AG04450 (cell line): ENCODE measurements around the gene DVL3. TPM values are rescaled to one million over a fixed set of nuclear protein-coding genes. Genes with fewer than 3 reads are reported as not detected.

Experiments used
- CTCF ChIA-PET: fragments of 300-600, 350-600 bp; formaldehyde crosslinking; extraction: SDS; loops from one replicate; lab custom pipeline; 2022; ENCODE audit warnings: antibody characterized with exemption, inconsistent platforms; lab: Charles Lee
- POLR2A ChIA-PET: fragments of 350-600 bp; formaldehyde crosslinking; extraction: SDS; loops from one replicate; lab custom pipeline; 2021; ENCODE audit warnings: antibody characterized with exemption, inconsistent platforms; lab: Yijun Ruan, JAX
- DNase-seq: peaks from one replicate; pipeline ENCODE4 v3.0.0-alpha.2; 2011; ENCODE audit warnings: low read depth, low spot score
- H3K27ac ChIP-seq: one replicate; pipeline ENCODE4 v1.5.1; 2012; ENCODE audit warnings: low read depth, low read length, control low read depth
- H3K27me3 ChIP-seq: one replicate; pipeline ENCODE4 v1.6.0; 2012; ENCODE audit warnings: low read length; ENCODE audit not compliant: control insufficient read depth, insufficient read depth
- H3K4me3 ChIP-seq: 2 replicates; pipeline ENCODE4 v1.5.1; 2011; ENCODE audit warnings: mild to moderate bottlenecking, low read depth, low read length, control low read depth
- H3K9me3 ChIP-seq: 2 replicates; pipeline ENCODE4 v1.5.1; 2012; ENCODE audit warnings: low read length; ENCODE audit not compliant: control insufficient read depth, insufficient read depth
- polyA plus RNA-seq: library from polyadenylated mRNA; depleted of rRNA; stranded (reverse); fragments of >200 nt; gene quantifications from 2 replicates; pipeline ENCODE4 v1.2.3, GENCODE V29; 2011
- TF ChIP-seq, protein P1 (sequence below): IDR thresholded peaks from 2 replicates; pipeline ENCODE4 v1.5.1; 2011; ENCODE audit warnings: low read depth, low read length, control low read depth, inconsistent platforms

Gene DVL3
- polyA plus RNA-seq, 1 experiment, result 29.7 TPM

DNA sequence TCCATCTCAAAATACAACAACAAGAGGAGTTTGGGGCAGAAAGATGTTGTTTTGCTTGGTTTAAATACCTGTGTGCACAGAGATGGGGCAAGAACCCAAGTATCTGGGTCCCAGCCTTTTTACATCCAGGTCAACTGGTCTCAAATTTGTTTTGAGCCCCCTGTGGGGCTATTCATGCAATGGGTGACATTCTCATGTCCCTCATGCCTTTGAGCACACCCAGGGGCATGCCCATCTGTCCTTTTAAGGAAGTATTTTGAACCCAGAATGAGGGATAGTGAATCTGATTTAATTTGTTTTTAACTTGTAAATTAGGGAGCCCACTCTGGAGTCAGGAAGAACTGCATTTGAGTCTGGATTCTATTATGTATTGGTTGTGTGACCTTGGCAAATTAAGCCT is 45.6 kb downstream of the DVL3 start:
- DNase-seq, result no peak
- POLR2A ChIA-PET, result no interaction called here

DNA sequence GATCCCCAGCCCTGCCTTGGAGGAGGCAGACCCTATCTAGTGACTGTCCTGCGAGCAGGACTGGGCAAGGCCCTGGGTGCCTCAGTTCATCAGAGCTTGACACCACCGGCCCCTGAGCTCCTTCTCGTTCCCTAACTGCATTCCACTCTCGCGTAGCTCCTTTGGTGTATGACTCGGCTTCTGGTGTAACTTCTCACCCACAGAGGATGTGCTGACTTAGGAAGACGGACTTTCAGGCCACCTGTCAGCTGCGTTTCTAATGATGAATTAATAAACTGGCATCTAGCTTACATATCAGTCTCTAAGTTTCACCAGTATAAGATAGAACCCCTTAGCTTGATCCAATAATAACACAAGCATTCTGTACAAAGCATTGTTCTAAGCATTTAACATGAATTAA is 48.3 kb downstream of the DVL3 start:
- Histone ChIP-seq H3K27me3 (peaks cover 10% of the 10 kb centered on the region), H3K4me3 (no peak overlapping the region), H3K9me3 (no peaks in the 10 kb centered on the region), H3K27ac (no peak overlapping the region)
- ChIA-PET POLR2A (no interaction called here), CTCF (interaction anchor here (2.0 kb wide), 1 partner anchor 25 kb away, joined by 7 read pairs; no protein-coding TSS in a partner anchor)
- TF ChIP-seq, protein P1, sequence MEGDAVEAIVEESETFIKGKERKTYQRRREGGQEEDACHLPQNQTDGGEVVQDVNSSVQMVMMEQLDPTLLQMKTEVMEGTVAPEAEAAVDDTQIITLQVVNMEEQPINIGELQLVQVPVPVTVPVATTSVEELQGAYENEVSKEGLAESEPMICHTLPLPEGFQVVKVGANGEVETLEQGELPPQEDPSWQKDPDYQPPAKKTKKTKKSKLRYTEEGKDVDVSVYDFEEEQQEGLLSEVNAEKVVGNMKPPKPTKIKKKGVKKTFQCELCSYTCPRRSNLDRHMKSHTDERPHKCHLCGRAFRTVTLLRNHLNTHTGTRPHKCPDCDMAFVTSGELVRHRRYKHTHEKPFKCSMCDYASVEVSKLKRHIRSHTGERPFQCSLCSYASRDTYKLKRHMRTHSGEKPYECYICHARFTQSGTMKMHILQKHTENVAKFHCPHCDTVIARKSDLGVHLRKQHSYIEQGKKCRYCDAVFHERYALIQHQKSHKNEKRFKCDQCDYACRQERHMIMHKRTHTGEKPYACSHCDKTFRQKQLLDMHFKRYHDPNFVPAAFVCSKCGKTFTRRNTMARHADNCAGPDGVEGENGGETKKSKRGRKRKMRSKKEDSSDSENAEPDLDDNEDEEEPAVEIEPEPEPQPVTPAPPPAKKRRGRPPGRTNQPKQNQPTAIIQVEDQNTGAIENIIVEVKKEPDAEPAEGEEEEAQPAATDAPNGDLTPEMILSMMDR, result no peak
- DNase-seq, result no peak

More for the DNA sequence above, 45.6 kb downstream of the DVL3 start:
- CTCF ChIA-PET, result no interaction called here
- Histone ChIP-seq H3K27ac (no peak overlapping the region), H3K9me3 (no peaks in the 10 kb centered on the region), H3K4me3 (no peak overlapping the region), H3K27me3 (peaks cover 2% of the 10 kb centered on the region)
- TF ChIP-seq, protein P1, result no peak

DNA sequence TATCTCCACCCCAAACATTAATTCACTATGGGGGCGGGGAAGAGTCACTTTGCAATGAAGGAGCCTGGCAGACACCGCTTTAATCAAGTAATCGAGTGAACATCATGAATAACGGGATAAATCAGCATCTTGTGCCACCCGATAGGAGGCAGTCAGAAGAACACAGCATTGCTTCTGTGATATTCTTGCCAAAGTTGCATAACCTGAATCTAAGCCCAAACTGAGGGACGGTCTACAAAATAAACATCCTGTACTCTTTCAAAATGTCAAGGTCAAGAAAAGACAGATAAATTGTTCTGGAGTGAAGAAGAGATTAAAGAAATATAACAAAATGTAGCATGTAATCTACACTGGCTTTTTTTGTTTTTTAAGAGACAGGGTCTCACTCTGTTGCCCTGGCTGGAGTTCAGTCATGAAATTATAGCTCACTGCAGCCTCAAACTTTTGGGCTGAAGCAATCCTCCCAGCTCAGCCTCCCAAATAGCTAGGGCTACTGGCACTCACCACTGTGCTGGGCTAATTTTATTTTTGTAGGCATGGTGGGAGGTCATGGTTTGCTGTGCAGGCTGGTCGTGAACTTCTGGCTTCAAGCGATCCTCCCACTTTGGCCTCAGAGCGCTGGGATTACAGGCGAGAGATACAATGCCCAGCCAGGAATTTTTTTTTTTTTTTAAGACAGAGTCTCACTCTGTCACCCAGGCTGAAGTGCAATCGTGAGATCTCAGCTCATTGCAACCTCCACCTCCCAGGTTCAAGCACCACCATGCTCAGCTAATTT is 54.2 kb downstream of the DVL3 start:
- H3K9me3 ChIP-seq, result no peaks in the 10 kb centered on the region
- TF ChIP-seq, protein P1, result no peak
- H3K4me3 ChIP-seq, result no peak overlapping the region
- POLR2A ChIA-PET, result no interaction called here
- CTCF ChIA-PET, result no interaction called here
- H3K27me3 ChIP-seq, result peaks cover 13% of the 10 kb centered on the region
- no peak overlapping the region for H3K27ac ChIP-seq
- DNase-seq, result no peak

DNA sequence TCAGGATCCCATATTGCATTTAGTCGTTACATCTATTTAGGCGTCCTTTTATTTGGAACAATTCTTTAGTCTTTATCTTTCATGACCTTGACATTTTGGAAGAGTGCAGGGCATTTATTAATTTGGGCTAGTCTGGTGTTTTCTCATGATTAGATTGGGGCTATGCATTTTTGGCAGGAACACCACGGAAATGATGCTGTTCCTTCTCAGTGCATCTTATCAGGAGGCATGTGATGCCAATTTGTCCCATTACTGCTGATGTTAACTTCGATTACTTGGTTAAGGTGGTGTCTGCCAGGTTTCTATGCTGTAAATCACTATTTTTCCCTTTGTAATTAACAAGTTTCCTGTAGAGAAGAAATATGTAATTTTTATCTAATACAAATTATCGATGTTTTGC is 56.1 kb downstream of the DVL3 start:
- CTCF ChIA-PET, result interaction anchor here (0.8 kb wide), 1 partner anchor 17 kb away, joined by 4 read pairs; no protein-coding TSS in a partner anchor
- Histone ChIP-seq H3K27ac (no peak overlapping the region), H3K4me3 (no peak overlapping the region), H3K9me3 (no peaks in the 10 kb centered on the region), H3K27me3 (peaks cover 15% of the 10 kb centered on the region)
- DNase-seq, result no peak
- POLR2A ChIA-PET, result interaction anchor here (0.7 kb wide), 1 partner anchor 39 kb away, joined by 4 read pairs; no protein-coding TSS in a partner anchor
- TF ChIP-seq, protein P1, result no peak

DNA sequence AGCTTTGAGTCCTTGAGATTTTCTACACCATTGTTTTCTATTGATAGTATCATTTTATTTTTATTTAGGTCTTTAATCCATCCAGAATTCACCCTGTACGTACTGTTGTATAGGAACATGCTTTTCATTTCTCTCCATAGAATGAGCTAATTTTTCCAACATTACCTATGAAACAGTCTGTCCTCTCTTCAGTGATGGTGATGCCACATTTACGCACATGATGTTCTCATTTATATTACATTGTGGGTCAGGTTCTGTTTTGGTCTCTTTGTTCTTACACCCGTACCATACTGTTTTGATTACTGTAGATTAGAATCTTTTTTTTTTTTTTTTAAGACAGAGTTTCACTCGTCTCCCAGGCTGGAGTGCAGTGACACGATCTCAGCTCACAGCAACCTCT is 56.5 kb downstream of the DVL3 start:
- Histone ChIP-seq H3K4me3 (no peak overlapping the region), H3K27ac (no peak overlapping the region), H3K27me3 (peaks cover 12% of the 10 kb centered on the region), H3K9me3 (no peaks in the 10 kb centered on the region)
- TF ChIP-seq, protein P1, result no peak
- POLR2A ChIA-PET, result interaction anchor here (0.7 kb wide), 1 partner anchor 38 kb away, joined by 4 read pairs; no protein-coding TSS in a partner anchor
- CTCF ChIA-PET, result interaction anchor here (0.6 to 0.8 kb wide), 2 partner anchors 16 to 210 kb away, joined by 4 read pairs; no protein-coding TSS in a partner anchor
- DNase-seq, result no peak
